ENCODE results near the gene DZANK1.

DNA sequence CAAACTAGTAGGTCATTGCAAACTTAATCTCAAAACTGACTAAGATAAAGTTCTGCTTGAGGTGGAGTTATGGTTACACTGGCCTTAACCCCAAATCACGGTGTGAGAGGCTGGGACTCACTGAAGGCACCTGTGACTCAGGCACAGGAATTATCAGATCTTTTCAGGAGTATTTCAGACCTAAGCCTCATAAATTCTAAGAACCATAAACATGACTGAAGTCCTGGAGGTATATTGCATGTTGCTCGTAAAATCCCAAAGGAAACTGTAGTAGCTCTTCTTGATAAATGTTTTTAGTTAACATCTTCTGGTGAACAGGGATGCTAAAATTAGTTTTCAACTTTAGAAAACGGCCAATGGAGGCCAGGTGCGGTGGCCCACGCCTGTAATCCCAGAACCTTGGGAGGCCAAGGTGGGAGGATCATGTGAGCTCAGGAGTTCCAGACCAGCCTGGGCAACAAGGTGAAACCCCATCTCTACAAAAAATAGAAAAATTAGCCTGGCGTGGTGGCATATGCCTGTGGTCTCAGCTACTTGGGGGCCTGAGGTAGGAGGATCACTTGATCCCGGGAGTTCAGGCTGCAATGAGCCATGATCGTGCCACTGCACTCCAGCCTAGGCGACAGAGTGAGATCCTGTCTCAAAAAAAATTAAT is 36.5 kb downstream of the DZANK1 start:
- TF ChIP-seq, protein P1, sequence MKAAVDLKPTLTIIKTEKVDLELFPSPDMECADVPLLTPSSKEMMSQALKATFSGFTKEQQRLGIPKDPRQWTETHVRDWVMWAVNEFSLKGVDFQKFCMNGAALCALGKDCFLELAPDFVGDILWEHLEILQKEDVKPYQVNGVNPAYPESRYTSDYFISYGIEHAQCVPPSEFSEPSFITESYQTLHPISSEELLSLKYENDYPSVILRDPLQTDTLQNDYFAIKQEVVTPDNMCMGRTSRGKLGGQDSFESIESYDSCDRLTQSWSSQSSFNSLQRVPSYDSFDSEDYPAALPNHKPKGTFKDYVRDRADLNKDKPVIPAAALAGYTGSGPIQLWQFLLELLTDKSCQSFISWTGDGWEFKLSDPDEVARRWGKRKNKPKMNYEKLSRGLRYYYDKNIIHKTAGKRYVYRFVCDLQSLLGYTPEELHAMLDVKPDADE (IDR thresholded peaks at IDR 0.05) = no peak
- TF ChIP-seq, protein P2, sequence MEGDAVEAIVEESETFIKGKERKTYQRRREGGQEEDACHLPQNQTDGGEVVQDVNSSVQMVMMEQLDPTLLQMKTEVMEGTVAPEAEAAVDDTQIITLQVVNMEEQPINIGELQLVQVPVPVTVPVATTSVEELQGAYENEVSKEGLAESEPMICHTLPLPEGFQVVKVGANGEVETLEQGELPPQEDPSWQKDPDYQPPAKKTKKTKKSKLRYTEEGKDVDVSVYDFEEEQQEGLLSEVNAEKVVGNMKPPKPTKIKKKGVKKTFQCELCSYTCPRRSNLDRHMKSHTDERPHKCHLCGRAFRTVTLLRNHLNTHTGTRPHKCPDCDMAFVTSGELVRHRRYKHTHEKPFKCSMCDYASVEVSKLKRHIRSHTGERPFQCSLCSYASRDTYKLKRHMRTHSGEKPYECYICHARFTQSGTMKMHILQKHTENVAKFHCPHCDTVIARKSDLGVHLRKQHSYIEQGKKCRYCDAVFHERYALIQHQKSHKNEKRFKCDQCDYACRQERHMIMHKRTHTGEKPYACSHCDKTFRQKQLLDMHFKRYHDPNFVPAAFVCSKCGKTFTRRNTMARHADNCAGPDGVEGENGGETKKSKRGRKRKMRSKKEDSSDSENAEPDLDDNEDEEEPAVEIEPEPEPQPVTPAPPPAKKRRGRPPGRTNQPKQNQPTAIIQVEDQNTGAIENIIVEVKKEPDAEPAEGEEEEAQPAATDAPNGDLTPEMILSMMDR (conservative IDR thresholded peaks at IDR 0.05; ENCODE audit: low read depth in 2 of 2) = no peak
- TF ChIP-seq EZH2 (IDR thresholded peaks at IDR 0.05; ENCODE audit: low read depth, unreplicated experiment) (no peak), JUNB (IDR thresholded peaks at IDR 0.05; ENCODE audit: unreplicated experiment) (no peak), CREB1 (CRISPR knock-in tag; IDR thresholded peaks at IDR 0.05; ENCODE audit: low read depth) (no peak), ZNF331 (CRISPR knock-in tag; IDR thresholded peaks at IDR 0.05; ENCODE audit: low read depth) (no peak), STAT1 (IDR thresholded peaks at IDR 0.05; ENCODE audit: unreplicated experiment) (no peak), POLR2AphosphoS5 (IDR thresholded peaks at IDR 0.05; ENCODE audit: low read depth) (no peak), EZH2phosphoT487 (IDR thresholded peaks at IDR 0.05; ENCODE audit: unreplicated experiment) (no peak), ZNF114 (CRISPR knock-in tag; IDR thresholded peaks at IDR 0.05) (no peak), NANOG (IDR thresholded peaks at IDR 0.05; ENCODE audit: borderline replicate concordance) (no peak)
- TF ChIP-seq, protein P3, sequence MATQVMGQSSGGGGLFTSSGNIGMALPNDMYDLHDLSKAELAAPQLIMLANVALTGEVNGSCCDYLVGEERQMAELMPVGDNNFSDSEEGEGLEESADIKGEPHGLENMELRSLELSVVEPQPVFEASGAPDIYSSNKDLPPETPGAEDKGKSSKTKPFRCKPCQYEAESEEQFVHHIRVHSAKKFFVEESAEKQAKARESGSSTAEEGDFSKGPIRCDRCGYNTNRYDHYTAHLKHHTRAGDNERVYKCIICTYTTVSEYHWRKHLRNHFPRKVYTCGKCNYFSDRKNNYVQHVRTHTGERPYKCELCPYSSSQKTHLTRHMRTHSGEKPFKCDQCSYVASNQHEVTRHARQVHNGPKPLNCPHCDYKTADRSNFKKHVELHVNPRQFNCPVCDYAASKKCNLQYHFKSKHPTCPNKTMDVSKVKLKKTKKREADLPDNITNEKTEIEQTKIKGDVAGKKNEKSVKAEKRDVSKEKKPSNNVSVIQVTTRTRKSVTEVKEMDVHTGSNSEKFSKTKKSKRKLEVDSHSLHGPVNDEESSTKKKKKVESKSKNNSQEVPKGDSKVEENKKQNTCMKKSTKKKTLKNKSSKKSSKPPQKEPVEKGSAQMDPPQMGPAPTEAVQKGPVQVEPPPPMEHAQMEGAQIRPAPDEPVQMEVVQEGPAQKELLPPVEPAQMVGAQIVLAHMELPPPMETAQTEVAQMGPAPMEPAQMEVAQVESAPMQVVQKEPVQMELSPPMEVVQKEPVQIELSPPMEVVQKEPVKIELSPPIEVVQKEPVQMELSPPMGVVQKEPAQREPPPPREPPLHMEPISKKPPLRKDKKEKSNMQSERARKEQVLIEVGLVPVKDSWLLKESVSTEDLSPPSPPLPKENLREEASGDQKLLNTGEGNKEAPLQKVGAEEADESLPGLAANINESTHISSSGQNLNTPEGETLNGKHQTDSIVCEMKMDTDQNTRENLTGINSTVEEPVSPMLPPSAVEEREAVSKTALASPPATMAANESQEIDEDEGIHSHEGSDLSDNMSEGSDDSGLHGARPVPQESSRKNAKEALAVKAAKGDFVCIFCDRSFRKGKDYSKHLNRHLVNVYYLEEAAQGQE (IDR thresholded peaks at IDR 0.05; ENCODE audit: unreplicated experiment) = no peak
- TF ChIP-seq, protein P4, sequence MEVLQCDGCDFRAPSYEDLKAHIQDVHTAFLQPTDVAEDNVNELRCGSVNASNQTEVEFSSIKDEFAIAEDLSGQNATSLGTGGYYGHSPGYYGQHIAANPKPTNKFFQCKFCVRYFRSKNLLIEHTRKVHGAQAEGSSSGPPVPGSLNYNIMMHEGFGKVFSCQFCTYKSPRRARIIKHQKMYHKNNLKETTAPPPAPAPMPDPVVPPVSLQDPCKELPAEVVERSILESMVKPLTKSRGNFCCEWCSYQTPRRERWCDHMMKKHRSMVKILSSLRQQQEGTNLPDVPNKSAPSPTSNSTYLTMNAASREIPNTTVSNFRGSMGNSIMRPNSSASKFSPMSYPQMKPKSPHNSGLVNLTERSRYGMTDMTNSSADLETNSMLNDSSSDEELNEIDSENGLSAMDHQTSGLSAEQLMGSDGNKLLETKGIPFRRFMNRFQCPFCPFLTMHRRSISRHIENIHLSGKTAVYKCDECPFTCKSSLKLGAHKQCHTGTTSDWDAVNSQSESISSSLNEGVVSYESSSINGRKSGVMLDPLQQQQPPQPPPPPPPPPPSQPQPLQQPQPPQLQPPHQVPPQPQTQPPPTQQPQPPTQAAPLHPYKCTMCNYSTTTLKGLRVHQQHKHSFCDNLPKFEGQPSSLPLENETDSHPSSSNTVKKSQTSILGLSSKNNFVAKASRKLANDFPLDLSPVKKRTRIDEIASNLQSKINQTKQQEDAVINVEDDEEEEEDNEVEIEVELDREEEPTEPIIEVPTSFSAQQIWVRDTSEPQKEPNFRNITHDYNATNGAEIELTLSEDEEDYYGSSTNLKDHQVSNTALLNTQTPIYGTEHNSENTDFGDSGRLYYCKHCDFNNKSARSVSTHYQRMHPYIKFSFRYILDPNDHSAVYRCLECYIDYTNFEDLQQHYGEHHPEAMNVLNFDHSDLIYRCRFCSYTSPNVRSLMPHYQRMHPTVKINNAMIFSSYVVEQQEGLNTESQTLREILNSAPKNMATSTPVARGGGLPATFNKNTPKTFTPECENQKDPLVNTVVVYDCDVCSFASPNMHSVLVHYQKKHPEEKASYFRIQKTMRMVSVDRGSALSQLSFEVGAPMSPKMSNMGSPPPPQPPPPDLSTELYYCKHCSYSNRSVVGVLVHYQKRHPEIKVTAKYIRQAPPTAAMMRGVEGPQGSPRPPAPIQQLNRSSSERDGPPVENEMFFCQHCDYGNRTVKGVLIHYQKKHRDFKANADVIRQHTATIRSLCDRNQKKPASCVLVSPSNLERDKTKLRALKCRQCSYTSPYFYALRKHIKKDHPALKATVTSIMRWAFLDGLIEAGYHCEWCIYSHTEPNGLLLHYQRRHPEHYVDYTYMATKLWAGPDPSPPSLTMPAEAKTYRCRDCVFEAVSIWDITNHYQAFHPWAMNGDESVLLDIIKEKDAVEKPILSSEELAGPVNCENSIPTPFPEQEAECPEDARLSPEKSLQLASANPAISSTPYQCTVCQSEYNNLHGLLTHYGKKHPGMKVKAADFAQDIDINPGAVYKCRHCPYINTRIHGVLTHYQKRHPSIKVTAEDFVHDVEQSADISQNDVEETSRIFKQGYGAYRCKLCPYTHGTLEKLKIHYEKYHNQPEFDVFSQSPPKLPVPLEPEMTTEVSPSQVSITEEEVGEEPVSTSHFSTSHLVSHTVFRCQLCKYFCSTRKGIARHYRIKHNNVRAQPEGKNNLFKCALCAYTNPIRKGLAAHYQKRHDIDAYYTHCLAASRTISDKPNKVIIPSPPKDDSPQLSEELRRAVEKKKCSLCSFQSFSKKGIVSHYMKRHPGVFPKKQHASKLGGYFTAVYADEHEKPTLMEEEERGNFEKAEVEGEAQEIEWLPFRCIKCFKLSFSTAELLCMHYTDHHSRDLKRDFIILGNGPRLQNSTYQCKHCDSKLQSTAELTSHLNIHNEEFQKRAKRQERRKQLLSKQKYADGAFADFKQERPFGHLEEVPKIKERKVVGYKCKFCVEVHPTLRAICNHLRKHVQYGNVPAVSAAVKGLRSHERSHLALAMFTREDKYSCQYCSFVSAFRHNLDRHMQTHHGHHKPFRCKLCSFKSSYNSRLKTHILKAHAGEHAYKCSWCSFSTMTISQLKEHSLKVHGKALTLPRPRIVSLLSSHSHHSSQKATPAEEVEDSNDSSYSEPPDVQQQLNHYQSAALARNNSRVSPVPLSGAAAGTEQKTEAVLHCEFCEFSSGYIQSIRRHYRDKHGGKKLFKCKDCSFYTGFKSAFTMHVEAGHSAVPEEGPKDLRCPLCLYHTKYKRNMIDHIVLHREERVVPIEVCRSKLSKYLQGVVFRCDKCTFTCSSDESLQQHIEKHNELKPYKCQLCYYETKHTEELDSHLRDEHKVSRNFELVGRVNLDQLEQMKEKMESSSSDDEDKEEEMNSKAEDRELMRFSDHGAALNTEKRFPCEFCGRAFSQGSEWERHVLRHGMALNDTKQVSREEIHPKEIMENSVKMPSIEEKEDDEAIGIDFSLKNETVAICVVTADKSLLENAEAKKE (CRISPR knock-in tag; IDR thresholded peaks at IDR 0.05) = no peak
